ENCODE data around the gene SELENOO. TPM values are rescaled to one million over a fixed set of nuclear protein-coding genes. Genes with fewer than 3 reads are reported as not detected.

The SELENOO gene
- total RNA-seq, 1 experiment from 2014 or later, result 32.8 TPM

GRCh38 chr22:50251477-50252081 is 50.8 kb downstream of the SELENOO start:
- ChIA-PET CTCF (interaction anchor here (0.7 kb wide), 2 partner anchors 53 to 256 kb away, joined by 3 to 8 read pairs; partner anchors contain the start of gene LMF2), POLR2A (ENCODE audit: unreplicated experiment) (no interaction called here)
- no TSS peak for BruUV-seq (replicated peaks)
- Histone ChIP-seq H3K9me2 (replicated peaks; ENCODE audit: low read length) (no peaks in the 10 kb centered on the region), H3K36me3 (ENCODE audit: low read depth, low read length) (no peaks in the 10 kb centered on the region), H3K4me3 (ENCODE audit: low read length) (peak overlapping the region; percentile 84; the same call in 1 of the 2 replicates), H2AFZ (ENCODE audit: low read length) (peak overlapping the region; percentile 70; the same call in 1 of the 2 replicates), H4K20me1 (ENCODE audit: low read length) (no peaks in the 10 kb centered on the region), H3K4me1 (ENCODE audit: insufficient read depth, low read length) (peaks cover 7% of the 10 kb centered on the region; the same call in 1 of the 2 replicates), H3K9me3 (ENCODE audit: low read length) (no peaks in the 10 kb centered on the region), H3K4me2 (ENCODE audit: low read length) (peak overlapping the region; percentile 91; the same call in 1 of the 2 replicates), H3F3A (ENCODE audit: low read length, unreplicated experiment) (no peaks in the 10 kb centered on the region), H3K9ac (ENCODE audit: low read length) (no peak overlapping the region), H3K27ac (ENCODE audit: low read length) (no peak overlapping the region), H3K27me3 (ENCODE audit: low read length) (no peaks in the 10 kb centered on the region), H3K79me2 (ENCODE audit: low read length) (peaks cover 5% of the 10 kb centered on the region; the same call in 1 of the 2 replicates)
- no peak for TF ChIP-seq CTCF (conservative IDR thresholded peaks at IDR 0.05; ENCODE audit: low read depth, low read length)
- no peak for TF ChIP-seq EZH2 (IDR thresholded peaks at IDR 0.05; ENCODE audit: low read length, unreplicated experiment)
- TF ChIP-seq EZH2phosphoT487 (IDR thresholded peaks at IDR 0.05; ENCODE audit: borderline replicate concordance, low read length), result no peak
- intact Hi-C loops (cut with micrococcal nuclease), result loop anchor here (1.0 to 5.0 kb wide), 2 partner anchors 91 to 115 kb away; partner anchors contain the start of gene PPP6R2
- ATAC-seq (no peak), DNase-seq (no peak)

GRCh38 chr22:50252082-50253045 is 51.6 kb downstream of the SELENOO start:
- Histone ChIP-seq H3K27ac (ENCODE audit: low read length) (no peak overlapping the region), H3K27me3 (ENCODE audit: low read length) (no peaks in the 10 kb centered on the region)
- BruUV-seq (replicated peaks), result no TSS peak

More at GRCh38 chr22:50252082-50253045, 51.6 kb downstream of the SELENOO start:
- no peaks in the 10 kb centered on the region for H3K36me3 ChIP-seq (ENCODE audit: low read depth, low read length)
- no peaks in the 10 kb centered on the region for H3F3A ChIP-seq (ENCODE audit: low read length, unreplicated experiment)
- intact Hi-C loops (cut with micrococcal nuclease), result loop anchor here (1.0 to 5.0 kb wide), 2 partner anchors 90 to 114 kb away; partner anchors contain the start of gene PPP6R2
- no peak overlapping the region for H3K9ac ChIP-seq (ENCODE audit: low read length)
- no peak overlapping the region for H2AFZ ChIP-seq (ENCODE audit: low read length)
- DNase-seq, result peak; percentile 62
- ChIA-PET POLR2A (ENCODE audit: unreplicated experiment) (interaction anchor here (0.5 kb wide), 1 partner anchor 226 kb away, joined by 3 read pairs; no protein-coding TSS in a partner anchor), CTCF (interaction anchor here (0.6 to 0.8 kb wide), 2 partner anchors 19 to 90 kb away, joined by 4 to 16 read pairs; no protein-coding TSS in a partner anchor)
- peaks cover 7% of the 10 kb centered on the region; the same call in 1 of the 2 replicates for H3K4me1 ChIP-seq (ENCODE audit: insufficient read depth, low read length)
- TF ChIP-seq EZH2phosphoT487 (IDR thresholded peaks at IDR 0.05; ENCODE audit: borderline replicate concordance, low read length) (no peak), CTCF (conservative IDR thresholded peaks at IDR 0.05; ENCODE audit: low read depth, low read length) (peak; percentile 68)
- no peaks in the 10 kb centered on the region for H3K9me2 ChIP-seq (replicated peaks; ENCODE audit: low read length)
- ATAC-seq, result peak; percentile 73
- H3K4me2 ChIP-seq (ENCODE audit: low read length), result no peak overlapping the region
- peaks cover 5% of the 10 kb centered on the region; the same call in 1 of the 2 replicates for H3K79me2 ChIP-seq (ENCODE audit: low read length)
- H3K9me3 ChIP-seq (ENCODE audit: low read length), result no peaks in the 10 kb centered on the region
- no peaks in the 10 kb centered on the region for H4K20me1 ChIP-seq (ENCODE audit: low read length)
- no peak overlapping the region for H3K4me3 ChIP-seq (ENCODE audit: low read length)

All from PC-3 (cell line).